Esophagus squamous epithelium (tissue), 4 donors: Measurements from ENCODE around the gene IFT80.

Source experiments
- POLR2A ChIP-seq, 4 donors: fragments of 450-650 bp; IDR thresholded peaks; one replicate each; pipeline ENCODE4 v1.6.1; 2017; ENCODE audit warnings: antibody characterized with exemption in 4 of 4, mild to moderate bottlenecking in 4 of 4, moderate library complexity in 3 of 4
- TF ChIP-seq, protein P1 (sequence below), 6 experiments: fragments of 450-650 bp in 4 of 6; fragments of 200-600 bp in 2 of 6; sonication (generic) in 2 of 6; IDR thresholded peaks; one replicate each; pipeline ENCODE4 v1.5.1; 2016 to 2019; ENCODE audit warnings: antibody characterized with exemption in 6 of 6, mild to moderate bottlenecking in 4 of 6, moderate library complexity in 4 of 6

DNA sequence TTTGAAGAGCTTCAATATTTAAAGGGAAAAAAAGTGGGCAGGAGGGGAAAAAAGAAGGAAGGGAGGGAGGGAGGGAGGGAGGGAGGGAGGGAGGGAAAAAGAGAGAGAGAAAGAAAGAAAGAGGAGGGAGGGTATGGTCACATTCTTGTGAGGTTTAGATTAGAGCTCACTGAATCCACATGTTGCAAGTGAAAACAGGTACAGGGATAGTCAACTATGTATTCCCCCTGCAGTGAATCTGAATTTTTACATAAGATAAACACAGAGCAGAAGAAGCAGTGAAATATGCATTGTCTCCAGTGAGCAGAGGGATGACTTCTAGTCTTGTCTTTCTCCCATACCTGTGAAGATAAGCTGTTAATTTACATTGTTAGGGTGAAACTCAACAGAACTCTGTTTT lies 84.0 kb downstream of the IFT80 start:
- TF ChIP-seq, protein P1, sequence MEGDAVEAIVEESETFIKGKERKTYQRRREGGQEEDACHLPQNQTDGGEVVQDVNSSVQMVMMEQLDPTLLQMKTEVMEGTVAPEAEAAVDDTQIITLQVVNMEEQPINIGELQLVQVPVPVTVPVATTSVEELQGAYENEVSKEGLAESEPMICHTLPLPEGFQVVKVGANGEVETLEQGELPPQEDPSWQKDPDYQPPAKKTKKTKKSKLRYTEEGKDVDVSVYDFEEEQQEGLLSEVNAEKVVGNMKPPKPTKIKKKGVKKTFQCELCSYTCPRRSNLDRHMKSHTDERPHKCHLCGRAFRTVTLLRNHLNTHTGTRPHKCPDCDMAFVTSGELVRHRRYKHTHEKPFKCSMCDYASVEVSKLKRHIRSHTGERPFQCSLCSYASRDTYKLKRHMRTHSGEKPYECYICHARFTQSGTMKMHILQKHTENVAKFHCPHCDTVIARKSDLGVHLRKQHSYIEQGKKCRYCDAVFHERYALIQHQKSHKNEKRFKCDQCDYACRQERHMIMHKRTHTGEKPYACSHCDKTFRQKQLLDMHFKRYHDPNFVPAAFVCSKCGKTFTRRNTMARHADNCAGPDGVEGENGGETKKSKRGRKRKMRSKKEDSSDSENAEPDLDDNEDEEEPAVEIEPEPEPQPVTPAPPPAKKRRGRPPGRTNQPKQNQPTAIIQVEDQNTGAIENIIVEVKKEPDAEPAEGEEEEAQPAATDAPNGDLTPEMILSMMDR (IDR thresholded peaks at IDR 0.05) = no peak
- no peak for TF ChIP-seq POLR2A (IDR thresholded peaks at IDR 0.05)
